Endometrial microvascular endothelial cells (primary cell): Measurements from ENCODE around the gene RTEL1. TPM values are rescaled to one million over a fixed set of nuclear protein-coding genes. Genes with fewer than 3 reads are reported as not detected.
"Not testable (repeated sequence)": the region's sequence is repeated elsewhere in the genome, so short reads cannot be mapped to it uniquely, and the experiment has no call there.

Experiments used
- in situ Hi-C: cut with HindIII; loops from 2 replicates; pipeline ENCODE4 v1.10.0; 2017; ENCODE audit warnings: low sequenced_read_pairs, low pct_unique_long_range_greater_than_20kb; ENCODE audit errors: inconsistent ontology term
- total RNA-seq: library from RNA; depleted of rRNA; stranded (reverse); fragments of >200 nt; gene quantifications from one replicate; pipeline ENCODE4 v1.2.3, GENCODE V29; 2015; ENCODE audit errors: inconsistent ontology term

The RTEL1 gene
- total RNA-seq, 1 donor from 2014 or later = 15.1 TPM

DNA sequence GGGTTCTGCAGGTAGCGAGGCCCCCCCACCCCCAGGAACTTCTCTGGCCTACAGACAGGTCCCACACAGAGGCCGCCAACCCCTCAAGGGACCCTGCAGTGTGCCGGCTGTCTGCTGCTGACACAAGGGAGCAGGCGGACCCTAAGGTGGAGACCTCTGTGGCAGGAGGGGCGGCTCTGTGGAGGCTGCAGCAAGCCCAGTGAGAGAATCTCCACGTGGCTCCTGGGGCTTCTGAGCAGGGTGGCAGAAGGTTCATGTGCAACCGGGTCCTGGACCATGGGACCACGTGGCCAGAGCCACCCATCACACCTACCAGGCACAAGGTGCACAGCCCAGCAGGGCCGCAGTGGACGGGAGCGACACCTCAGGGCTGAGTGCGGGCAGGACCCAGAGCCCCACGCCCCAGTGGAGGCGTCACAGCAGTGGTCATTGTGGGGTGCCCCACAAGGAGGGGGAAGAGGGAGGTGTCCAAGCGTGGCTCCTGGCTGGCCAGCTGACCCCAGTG lies 45.4 kb downstream of the RTEL1 start:
- in situ Hi-C loops = no loop called here

DNA sequence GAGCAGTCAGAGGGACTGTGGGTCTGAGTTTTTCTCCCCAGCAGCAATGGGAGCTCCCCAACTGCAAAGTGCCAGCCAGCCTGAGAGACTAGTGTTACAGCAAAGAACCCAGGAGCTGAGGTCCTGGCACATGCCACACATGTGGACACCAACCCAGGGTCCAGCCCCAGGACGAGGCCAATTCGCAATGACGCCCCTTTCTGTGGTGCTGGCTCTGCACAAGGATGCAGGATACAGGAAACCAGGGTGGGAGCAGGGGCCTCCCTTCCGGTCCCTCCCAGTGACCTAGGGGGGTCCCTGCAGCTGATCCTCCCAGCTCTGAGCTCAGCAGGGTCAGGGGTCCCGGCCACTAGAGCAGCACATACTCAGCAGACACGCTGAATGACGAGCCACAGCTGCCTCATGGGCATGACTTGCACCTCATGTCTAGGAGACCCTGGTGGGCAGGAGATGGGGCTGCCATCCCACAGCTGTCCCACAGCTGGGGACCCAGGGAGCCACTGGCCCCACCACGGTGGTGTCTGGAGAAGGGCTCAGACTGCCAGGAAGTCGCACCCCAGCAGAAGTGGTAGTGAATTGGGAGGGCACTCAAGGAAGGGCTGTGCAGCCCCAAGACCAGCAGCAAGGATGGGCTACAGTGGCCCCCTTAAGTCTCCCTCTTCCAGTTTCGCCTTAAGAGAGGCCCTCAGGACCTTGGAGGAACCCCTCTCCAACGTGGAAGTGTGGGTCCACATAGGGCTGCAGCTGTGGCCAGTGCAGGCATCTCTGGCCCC lies 46.0 kb downstream of the RTEL1 start:
- in situ Hi-C loops = no loop called here

DNA sequence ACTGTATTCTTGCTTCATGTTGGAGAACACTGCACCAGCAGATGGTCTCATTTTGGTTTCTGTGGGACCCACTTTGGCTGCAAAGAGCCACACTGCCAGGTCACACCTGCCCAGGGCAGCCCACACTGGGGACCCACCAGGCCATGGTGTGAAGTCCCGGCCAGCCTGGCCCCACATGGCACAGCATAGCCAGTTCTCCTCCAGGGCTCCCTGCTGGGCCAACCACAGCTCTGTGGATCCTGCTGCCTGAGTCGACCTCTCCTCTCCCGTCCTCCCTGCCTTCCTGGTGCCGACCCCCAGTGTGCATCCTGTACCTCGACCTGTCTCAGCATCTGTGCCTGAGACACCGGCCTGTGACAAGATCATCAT lies 46.6 kb downstream of the RTEL1 start:
- in situ Hi-C loops = no loop called here

DNA sequence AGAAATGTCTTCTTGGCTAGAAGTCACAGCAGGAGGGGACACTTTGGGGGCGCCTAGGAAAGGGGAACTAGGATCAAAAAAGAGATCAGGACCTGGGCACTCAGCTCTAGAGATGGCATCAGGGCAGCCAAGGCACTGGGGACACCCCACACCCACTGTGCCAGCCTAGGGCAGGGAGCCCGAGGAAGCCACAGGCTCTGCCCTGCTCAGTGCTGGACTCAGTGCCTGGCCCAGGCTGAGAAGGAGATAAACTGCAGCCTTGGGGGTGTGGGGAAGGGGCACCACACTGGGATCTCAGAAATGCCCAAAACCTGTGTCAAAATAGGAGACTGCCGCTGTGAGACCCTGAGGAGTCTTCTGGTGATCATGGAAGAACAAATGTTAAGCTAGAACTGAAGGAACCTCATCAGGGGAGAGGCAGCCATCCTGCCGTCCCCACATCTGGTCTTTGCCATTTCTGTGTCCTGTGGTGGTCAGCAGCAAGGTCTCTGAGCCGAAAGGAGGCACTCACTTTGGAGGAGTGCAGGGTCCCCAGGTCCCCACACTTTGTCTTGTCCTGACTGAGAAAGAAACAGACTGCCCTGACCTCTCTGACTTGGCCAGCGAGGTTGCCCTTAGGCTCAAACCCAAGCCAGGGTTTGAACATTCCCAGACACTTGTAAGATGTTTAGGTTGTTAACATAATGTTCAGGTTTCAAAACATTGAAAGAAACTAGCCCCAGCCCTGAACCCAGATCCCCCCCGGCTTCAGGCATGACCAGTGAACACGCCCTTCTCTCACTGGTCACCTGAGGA lies 47.3 kb downstream of the RTEL1 start:
- in situ Hi-C loops = no loop called here

DNA sequence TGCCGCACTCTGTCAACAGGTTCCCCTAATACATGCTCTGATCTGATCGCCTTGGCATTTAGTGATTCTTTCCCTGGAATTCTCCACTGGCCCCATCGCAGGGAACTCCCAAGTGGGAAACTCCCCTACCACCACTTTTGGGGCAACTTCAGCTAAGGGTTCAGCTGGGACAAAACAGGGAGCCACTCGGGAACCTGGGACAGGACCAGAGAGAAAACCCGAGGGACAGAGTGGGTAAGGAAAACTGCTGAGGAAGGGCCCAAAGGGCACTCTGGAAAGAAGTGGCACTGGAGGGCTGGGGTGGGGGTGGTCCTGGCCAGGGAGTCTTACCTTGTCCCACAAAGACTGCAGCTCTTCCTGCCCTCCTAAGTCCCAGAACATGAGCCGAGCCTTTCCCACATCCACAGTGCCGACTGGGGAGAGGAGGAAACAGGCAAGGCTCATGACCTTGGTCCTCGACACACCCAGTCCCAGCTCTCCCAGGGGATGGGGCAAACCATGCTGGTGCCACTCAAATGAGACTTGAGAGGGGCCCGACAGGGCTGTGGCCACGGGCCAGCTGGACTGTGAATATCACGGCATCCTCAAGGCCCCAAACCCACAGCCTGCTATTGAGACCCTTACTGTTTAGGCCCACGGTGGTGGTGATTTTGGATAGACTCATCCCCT lies 48.0 kb downstream of the RTEL1 start:
- in situ Hi-C loops = no loop called here

DNA sequence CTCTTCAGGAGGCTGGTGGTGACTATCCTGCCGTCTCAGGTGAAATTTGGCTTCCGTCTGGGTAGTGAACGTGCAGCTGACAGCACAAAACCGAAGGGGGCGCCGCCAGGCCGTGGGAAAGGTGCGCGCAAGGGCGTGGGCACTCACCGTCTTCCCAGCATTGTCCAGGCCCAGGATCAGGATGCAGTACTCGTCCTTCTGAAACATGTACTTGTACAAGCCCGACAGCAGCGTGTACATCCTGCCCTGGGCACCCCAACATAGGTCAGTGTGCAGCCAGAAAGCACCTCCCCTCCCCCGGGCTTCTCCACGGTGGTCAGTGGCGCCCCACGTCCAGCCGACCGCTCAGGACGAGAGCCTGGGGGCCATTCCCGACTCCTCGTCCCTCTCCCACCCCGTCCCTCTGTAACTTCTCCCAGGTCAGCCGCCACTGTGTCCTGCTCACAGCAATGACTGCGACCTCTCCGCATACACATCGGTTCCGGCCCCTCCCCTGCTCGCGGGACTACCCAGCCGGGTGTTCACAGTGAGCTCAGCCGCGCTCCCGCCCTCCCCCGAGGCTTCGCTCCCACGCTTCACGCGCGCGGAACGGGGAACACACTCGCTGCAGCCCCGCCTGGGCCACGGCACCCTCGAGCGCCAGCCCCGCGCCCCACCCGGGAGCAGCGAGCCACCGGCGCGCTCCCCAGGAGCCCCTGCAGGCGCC lies 48.9 kb downstream of the RTEL1 start:
- in situ Hi-C loops = no loop called here

DNA sequence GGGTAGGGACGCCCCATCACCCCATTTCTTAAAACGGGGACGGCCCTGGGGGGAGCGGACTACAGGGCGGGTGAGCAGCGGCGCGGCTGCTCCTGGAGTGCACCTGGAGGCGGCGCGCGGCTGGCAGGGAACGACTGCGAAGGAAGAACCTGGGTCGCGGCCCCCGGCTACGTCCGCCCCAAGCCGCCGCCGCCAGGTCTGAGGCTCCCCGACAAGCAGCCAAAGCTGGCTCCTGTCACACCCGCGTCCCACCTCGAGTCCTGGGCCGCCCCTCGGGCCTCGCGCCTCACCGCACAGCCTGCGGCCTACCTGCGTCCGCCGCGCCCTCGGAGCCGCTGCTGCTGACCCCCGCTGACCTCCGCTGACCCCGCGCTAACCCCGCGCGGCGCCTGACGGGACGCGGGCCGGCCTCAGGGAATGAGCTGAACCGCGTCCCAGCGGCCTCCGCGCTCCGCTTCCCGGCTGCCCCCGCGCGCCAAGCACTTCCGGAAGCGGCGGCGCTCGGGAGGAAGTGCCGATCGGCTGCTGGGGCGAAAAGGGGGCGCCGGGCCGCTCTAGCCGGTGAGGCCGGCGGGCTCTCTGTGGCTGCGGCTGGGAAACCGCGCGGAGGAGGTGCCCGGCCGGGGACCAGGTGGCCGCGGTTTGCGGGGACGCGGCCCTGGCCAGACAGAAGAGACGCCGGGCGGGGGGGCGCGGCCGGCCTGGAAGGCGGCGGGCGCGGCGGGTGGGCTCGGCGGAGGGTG lies 49.6 kb downstream of the RTEL1 start, which contains the start of the genes ARFRP1 and ZGPAT:
Gene ARFRP1, minus strand, starts transcription at position 419 of the 743 bp plus-strand sequence. CDS start 885 bp downstream, outside the sequence.
Gene ZGPAT, plus strand, starts transcription at position 482 of the 743 bp plus-strand sequence. CDS start 542 bp downstream, outside the sequence.
- in situ Hi-C loops = no loop called here

DNA sequence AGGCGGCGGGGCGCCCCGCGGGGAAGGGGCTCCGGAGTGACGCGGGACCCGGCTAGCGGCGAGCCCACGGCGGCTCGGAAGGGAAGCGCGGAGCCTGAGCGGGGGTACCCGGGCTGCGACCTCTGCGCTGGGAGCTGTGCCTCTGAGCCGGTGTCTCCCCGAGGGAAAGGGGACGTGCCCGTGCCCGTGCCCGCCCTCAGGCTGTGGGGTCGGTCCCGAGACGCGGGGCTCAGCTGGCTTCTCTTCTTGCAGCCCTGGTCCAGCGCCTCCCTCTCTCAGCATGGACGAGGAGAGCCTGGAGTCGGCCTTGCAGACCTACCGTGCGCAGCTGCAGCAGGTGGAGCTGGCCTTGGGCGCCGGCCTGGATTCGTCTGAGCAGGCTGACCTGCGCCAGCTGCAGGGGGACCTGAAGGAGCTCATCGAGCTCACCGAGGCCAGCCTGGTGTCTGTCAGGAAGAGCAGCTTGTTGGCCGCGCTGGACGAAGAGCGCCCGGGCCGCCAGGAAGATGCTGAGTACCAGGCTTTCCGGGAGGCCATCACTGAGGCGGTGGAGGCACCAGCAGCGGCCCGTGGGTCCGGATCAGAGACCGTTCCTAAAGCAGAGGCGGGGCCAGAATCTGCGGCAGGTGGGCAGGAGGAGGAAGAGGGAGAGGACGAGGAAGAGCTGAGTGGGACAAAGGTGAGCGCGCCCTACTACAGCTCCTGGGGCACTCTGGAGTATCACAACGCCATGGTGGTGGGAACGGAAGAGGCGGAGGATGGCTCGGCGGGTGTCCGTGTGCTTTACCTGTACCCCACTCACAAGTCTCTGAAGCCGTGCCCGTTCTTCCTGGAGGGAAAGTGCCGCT lies 50.4 kb downstream of the RTEL1 start:
- in situ Hi-C loops = no loop called here

DNA sequence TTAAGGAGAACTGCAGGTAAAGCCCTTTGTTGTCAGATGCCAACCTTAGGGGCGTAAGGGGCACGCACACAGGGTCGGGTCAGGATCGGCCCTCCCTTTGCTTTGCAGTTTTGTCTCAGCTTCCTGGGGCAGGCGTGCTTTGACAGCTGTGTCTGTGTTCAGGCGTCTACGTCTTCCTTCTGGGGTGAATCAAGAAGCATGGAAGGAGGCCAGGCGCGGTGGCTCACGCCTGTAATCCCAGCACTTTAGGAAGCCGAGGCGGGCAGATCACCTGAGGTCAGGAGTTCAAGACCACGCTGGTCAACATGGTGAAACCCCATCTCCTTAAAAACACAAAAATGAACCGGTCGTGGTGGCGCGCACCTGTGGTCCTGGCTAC lies 51.0 kb downstream of the RTEL1 start:
- in situ Hi-C loops = no loop called here

DNA sequence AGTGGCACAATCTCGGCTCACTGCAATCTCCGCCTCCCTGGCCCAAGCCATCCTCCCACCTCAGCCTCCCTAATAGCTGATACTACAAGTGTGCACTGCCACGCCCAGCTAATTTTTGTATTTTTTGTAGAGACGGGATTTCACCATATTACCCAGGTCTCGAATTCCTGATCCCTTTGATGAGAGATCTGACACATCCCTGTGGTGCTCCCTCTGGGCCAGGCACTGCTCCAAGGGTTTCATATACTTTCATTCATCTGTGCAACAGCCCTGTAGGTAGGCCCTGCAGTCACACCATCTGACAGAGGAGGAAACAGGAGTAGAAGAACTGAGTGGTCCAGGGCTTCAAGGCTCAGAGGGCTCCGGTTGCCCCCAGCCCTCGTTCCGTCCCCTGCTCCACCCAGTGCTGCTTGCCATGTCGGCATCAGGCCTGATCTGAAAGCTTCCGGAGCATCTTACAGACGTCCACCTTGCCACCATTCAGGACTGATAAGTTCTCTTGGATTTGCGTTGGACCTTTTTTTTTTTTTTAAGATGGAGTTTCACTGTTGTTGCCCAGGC lies 53.1 kb downstream of the RTEL1 start:
- in situ Hi-C loops = no loop called here

DNA sequence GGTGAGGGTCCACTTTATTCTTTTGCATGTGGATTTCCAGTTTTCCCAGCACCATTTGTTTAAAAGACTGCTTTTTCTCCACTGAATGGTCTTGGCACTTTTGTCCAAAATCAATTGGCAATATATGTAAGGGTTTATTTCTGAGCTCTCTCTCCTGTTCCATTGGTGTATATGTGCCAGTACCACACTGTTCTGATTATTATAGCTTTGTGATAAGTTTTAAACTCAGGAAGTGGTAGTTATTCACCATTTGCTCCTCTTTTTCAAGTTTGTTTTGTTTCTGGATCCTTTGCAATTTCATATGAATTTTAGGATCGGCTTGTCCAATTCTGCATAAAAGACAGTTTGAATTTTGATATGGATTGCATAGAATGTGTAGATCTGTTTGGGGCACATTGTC lies 54.1 kb downstream of the RTEL1 start:
- in situ Hi-C loops = no loop called here

DNA sequence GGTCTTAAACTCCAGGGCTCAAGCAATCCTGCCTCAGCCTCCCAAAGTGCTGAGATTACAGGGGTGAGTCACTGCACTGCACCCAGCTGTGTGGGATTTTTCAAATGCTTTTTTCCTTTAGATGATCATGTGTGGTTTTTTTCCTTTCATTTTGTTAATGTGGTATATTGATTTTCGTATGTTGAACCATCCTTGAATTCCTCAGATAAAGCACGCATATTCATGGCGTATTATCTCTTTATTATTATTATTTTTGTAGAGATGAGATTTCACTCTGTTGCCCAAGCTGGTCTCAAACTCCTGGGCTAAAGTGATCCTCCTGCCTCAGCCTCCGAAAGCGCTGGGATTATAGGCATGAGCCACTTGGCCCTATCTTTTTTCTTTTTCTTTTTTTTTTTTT lies 56.7 kb downstream of the RTEL1 start:
- in situ Hi-C loops = no loop called here

DNA sequence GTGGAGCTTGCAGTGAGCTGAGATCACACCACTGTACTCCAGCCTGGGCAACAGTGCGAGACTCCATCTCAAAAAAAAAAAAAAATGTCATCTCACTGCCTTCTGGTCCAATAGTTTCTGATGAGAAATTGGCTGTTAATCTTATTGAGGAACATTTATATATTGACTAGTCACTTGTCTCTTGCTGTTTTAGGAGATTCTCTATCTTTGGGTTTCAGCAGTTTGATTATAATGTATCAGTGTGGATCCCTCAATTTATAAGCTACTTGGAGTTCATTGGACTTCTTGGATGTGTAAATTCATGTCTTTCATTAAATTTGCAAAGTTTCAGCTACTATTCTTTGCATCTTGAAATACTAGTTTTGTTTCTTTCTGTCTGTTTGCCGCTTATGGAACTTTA lies 60.9 kb downstream of the RTEL1 start:
- in situ Hi-C loops = no loop called here

DNA sequence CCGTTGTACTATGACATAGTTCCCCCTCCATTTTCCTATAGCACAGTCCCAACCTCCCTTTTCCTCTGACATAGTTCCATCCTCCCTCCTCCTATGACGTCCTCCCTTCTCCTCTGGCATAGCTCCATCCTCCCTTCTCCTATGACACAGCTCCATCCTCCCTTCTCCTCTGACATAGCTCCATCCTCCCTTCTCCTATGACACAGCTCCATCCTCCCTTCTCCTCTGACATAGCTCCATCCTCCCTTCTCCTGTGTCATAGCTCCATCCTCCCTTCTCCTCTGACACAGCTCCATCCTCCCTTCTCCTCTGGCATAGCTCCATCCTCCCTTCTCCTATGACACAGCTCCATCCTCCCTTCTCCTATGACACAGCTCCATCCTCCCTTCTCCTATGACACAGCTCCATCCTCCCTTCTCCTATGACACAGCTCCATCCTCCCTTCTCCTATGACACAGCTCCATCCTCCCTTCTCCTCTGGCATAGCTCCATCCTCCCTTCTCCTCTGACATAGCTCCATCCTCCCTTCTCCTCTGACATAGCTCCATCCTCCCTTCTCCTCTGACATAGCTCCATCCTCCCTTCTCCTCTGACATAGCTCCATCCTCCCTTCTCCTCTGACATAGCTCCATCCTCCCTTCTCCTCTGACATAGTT lies 65.0 kb downstream of the RTEL1 start:
- in situ Hi-C loops = not testable (repeated sequence)

DNA sequence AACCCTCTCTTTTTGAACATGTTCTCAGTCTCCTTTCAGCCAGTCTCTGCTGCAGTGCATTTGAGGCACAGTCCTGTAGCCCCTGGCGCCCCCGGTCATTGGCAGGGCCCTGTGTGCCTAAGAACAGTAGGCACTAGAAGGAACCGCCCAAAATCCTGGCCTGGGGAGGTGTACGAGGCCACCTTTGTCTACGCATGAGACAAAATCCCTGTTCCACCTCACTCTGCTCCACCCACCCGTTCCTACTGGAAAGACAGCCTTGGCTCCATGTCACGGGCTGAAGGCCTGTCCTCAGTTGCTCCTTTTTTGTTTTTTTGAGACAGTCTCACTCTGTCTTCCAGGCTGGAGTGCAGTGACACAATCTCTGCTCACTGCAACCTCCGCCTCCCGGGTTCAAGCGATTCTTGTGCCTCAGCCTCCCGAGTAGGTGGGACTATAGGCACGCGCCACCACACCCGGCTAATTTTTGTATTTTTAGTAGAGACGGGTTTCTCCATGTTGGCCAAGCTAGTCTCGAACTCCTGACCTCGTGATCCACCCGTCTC lies 72.1 kb downstream of the RTEL1 start:
- in situ Hi-C loops = not testable (repeated sequence)

DNA sequence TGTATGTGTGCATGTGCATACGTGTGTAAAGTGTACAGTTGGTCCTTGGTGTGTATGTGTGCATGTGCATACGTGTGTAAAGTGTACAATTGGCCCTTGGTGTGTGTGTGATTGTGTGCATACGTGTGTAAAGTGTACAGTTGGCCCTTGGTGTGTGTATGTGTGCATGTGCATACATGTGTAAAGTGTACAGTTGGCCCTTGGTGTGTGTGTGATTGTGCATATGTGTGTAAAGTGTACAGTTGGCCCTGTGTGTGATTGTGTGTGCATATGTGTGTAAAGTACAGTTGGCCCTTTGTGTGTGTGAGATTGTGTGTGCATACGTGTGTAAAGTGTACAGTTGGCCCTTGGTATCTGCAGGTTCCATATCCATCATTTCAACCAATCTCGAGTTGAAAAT lies 73.3 kb downstream of the RTEL1 start:
- in situ Hi-C loops = no loop called here
